ENCODE results near the gene FRS2.

The FRS2 gene

DNA sequence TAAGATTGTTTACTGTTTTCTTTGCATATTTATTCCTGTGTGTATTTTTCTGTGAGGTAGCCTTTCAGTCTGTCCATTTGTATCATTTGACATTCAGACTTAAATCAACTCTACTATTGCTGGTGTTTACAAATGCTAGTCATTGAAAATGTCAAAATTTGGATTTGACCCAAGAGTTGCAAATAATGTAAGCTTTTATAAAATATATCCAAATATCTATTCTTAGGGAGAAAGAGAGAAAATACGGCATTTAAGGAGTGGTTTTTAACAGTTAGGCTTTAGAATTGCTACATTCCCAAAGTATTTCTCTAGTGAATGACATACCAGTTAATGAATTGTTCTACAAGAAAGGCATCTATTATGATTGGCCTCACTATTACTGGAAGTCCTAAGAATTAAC lies 37.9 kb downstream of the FRS2 start:
- no peak for DNase-seq

DNA sequence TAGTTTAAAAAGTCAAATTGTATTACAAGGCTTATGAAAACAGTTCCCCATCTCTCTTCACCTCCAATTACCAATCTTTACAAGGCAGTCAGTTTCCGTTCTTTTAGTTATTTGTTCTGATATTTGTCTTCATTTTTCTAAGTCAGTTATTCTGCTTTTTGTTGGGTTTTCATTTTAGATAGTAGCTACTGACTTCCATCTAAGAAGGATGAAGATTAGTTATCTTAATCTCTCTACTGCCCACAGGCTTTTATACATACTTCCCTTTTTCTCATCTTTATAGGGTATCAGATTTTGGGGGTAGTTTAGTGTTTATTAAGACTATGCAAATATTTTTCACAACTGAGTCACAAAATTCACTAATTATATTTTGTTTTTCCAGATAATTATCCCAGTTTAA lies 38.4 kb downstream of the FRS2 start:
- DNase-seq, result no peak

DNA sequence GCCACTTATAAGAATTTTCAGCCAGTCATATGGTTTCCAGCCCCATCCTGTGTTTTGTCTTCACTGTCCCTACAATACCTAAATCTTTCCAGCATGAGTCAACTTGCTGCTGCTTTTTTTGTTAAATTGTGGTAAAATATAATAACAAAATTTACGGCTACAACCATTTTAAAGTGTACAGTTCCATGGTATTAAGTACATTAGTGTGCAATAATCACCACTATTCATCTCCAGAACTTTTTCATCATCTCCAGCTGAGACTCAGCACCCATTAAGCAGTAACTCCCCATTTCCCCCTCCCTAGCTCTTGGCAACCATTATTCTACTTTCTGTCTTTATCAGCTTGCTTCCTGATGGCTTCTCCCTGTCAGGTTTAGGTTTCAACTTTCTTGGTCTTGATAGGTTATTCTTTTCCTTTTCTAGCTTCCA lies 39.1 kb downstream of the FRS2 start:
- DNase-seq, result no peak

DNA sequence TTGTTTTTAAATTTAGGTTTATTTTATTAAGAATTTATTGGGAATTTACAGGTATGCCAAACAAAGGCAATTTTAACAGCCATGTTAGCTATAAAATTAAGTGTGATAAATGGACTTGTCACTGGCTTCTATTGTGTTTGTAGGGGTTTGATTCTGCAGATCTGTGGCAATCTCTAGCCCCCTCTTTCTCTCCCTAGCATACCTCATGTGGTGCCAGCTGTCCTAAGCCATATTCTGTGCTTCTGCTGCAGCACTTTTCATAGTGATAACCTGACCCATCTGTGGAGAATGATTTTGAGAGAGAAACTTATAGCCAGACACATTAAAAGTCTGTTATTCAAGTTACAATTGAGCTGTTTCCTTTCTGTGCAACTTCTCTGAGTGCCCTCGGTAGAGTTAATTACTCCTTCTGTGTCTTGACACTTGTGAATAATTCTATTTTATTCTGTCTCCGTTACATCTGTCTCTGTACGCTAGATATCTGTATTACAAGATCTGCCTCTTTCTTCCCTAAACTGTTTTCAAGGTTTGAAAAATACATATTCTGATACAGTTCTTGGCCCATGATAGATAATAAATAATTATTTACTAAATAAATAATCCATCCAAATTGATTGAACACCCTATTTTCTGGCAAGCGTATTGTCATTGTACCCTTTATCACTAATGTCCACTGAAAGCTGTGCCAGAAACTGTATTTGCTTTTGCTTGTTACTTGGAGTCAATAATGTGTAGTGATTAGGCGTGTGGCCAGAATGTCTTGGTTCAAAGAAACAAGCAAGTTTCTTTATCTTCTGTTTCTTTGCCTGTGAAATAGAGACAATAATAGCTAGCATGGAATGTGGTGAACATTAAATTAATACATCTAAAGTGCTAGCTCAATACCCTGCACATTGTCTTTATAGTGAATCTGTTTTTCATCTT lies 40.0 kb downstream of the FRS2 start:
- DNase-seq, result no peak

DNA sequence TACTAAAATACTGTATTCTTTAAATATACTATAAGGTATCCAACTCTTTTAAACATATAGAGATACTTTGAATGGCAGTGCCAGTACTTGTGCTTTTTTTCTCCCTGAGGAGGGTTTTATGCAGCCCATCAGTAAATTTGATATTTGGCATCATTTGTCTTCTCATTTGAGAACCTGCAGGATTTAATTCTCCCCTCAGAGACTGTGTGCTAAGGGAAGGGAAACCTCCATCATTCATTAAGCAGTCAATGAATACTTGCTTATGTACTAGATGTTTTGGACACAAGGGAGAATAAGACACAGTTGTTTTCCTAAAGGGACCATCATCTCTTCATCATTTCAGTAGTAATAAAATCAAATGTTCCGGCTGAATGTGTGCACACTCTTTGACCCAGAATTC lies 40.8 kb downstream of the FRS2 start:
- DNase-seq, result no peak

DNA sequence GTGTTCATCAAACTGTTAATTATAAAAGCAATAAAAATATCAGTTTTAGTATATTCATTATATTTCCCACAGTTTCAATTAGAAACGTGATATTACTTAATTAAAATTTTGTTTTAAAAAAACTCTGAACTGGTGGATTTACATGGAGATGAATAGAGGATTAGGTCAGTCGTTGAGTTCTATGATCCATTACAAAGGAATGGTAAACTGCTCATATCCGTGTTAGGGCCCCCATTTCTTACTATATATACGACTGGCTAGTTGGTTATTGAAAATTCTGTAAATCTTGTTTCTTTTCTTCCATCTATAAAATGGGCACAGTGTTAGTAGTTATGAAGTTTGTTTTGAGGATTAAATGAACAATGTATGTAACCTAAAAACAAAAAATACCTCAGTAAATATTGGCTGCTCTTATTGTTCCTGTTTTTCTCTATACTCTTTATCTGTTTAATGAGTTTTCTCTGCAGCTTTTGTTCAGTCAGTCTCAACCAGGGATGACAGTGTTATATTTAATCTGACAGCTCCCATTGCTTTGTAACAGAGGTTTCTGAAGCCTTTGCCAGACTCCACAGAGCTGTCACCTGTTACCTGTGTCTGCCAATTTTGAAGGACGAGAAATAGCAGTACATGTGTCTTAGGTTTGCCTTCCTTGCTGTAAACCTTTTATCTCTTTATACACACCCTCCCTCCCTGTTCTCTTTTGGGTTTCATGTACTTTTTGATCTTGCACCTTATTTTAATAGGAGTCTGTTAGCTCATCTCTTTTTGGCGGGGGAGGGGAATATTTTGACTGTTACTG lies 41.5 kb downstream of the FRS2 start:
- DNase-seq, result no peak

DNA sequence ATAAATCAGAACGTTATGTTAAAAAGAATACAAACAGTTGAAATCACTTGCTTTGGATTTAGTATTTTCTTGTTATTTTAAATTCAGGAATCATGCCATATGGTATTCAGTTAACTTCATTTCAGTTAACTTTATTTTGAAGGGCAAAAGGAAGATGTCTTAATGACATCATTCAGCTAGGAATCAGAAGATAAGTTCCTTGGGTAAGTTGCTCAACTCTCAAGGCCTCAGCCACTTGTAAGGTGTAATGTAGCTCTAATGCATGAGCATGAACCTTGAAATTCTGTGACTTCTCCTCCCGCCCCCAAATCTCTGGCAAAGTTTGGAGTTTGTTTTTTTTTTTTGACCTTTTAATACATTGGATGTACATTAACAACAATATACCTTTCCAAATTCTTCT lies 42.6 kb downstream of the FRS2 start:
- DNase-seq, result no peak

DNA sequence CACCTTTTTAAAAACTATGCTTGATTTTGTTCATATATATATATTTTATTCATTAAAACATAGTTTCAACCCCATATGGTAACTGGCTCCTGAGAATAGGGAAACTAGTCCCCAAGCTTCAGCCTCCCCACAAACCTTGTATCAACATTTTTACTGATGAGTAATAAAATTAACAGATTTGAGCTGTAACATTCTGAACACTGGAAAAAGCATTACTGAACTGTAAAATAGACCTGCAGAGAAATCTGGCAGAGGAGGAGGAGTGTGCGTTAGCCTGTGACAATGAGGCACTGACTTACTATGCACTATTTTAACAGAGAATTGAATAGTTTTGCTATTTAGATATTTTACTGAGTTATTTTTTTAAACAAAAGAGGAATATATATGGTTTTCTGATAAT lies 43.1 kb downstream of the FRS2 start:
- no peak for DNase-seq

DNA sequence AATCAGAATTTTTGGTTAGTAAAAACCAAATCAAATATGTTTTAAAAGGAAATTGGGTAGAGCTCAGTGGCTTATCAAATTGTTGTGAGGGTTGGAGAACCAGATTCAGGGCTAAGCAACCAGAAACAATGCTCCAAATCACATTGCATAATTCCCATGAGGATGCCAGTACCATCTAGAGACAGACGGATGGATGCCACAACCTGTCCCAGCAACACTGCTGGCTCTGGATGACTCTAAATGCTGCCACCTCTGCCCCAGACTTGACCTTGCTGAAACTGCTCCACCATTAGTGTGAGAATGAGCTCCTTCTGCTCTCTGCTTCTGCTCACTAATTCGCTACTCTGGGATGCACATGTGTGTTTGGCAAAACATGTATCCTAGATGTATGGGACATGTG lies 43.9 kb downstream of the FRS2 start:
- DNase-seq, result no peak

DNA sequence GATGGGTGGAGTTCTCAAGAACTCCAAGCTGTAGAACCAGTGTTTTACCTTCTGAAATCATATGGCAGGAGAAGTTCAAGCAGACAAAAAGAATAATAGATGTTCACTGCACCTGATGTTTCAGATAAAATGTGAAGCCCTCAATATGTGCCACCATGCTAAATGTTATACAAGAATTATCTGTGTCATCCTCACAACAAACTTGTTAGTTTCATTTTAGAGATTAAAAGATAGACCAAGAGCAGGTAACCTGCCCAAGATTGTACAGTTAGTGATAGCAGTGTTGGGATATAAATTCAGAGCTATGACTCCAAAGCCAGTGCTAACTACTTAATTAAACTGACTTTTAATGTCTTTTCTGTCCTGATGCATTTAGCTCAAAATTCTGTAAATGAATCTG lies 44.7 kb downstream of the FRS2 start:
- no peak for DNase-seq

DNA sequence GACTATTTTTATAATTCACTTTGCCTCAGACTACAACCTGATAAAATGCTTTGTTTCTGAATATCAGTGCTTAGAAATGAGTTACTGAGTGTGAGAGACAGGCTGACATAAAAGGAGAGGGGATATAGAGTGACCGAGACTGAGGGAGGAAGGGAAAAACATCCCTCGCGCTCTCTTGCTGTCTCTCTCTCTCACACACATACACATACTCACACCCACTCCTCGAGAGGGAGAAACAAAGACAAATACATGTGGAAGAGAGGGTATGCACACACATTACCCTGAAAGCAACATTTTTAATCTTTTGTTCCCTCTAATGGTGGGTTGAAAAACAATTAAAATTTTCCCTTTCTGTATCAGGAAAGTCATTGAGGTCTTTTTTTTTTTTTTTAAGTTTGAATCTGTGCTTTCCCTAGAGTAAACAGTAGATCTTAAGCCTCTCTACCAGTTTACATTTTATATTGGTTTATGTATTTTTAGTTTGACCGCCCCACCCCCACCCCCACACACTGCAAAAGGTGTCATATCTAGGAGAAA lies 45.3 kb downstream of the FRS2 start:
- DNase-seq, result no peak

DNA sequence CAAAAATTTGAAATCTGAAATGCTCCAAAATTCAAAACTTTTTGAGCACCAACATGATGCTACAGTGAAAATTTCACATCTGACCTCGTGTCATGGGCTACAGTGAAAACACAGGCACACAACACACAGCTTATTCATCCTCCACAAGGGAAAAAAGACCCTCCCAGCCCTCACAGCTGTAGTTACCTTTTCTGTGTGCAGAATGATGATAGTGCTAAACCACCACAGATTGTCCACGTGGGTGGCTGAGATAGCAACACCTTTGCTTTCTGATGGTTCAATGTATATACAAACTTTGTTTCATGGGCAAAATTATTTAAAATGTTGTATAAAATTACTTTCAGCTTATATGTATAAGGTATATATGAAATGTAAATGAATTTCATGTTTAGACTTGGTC lies 46.8 kb downstream of the FRS2 start:
- DNase-seq, result no peak

DNA sequence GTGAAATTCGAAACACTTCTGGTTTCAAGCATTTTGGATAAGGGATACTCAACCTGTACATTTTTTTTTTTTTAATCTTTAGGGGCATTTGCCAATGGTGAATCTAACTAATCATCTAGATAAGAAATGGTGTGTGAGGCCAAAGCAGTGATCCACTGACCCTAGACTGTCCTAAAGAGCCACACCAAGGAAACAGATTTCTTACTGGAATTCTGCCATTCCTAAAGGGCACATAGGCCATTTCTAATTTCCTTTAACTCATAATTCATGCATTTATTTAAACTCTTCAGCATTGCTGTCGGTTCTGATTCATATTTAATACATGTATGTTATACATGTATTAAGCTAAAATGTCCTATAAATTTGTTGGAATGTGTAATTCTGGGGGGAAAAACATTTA lies 47.2 kb downstream of the FRS2 start:
- DNase-seq, result no peak

DNA sequence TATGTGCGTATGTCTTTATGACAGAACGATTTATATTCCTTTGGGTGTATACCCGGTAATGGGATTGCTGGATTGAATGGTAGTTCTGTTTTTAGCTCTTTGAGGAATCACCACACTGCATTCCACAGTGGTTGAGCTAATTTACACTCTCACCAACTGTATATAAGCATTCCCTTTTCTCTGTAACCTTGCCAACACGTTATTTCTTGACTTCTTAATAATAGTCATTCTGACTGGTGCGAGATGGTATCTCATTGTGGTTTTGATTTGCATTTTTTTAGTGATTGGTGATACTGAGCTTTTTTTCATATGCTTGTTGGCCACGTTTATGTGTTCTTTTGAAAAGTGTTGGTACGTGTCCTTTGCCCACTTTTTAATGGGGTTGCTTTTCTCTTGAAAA lies 49.7 kb downstream of the FRS2 start:
- no peak for DNase-seq

DNA sequence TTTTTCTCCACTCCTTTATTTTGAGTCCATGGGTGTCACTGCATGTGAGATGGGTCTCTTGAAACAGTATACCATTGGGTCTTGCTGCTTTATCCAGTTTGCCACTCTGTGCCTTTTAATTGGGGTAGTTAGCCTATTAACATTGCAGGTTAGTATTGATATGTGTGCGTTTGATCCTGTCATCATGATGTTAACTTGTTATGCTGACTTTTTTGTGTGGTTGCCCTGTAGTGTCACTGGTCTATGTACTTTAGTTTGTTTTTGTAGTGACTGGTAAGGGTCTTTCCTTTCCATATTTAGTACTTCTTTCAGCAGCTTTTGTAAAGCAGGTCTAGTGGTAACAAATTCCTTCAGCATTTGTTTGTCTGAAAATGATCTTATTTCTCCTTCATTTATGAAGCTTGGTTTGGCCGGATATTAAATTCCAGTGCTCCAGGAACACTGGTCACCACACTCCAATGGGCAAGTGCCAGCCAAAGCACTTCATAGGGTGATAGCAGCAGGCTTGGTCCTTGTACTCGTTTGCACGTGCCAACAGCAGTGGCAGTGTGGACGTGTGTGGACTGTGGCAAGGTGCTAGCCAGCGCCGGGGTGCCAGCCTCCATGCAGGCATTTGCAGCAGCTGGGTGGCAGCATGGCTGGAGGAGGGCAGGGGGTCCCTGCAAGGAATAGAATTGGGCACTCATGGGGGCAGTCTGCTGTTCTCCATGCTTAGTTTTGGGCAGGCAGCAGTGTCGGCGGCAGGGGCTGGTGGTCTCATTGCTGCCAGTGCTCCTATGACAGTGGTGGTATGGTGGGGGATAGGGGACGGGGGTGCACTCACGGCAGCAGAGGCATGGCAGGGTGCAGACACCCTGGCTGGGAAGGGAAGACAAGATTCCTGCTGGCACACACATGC lies 53.5 kb downstream of the FRS2 start:
- DNase-seq, result no peak

DNA sequence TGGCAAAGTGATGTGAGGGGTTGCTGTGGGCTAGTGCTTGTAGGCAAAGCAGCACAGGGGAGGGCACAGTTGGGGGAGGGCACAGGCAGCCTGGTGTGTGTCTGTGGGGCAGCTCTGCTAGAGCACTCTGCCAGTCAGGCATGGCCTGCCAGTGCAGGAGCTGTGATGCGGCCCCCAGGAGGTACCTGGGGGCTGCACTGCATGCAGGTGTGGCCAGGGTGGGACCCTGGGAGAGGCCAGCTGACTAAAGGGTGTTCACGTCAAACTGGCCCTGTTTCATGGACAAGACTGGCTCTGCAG lies 54.1 kb downstream of the FRS2 start:
- DNase-seq, result no peak

DNA sequence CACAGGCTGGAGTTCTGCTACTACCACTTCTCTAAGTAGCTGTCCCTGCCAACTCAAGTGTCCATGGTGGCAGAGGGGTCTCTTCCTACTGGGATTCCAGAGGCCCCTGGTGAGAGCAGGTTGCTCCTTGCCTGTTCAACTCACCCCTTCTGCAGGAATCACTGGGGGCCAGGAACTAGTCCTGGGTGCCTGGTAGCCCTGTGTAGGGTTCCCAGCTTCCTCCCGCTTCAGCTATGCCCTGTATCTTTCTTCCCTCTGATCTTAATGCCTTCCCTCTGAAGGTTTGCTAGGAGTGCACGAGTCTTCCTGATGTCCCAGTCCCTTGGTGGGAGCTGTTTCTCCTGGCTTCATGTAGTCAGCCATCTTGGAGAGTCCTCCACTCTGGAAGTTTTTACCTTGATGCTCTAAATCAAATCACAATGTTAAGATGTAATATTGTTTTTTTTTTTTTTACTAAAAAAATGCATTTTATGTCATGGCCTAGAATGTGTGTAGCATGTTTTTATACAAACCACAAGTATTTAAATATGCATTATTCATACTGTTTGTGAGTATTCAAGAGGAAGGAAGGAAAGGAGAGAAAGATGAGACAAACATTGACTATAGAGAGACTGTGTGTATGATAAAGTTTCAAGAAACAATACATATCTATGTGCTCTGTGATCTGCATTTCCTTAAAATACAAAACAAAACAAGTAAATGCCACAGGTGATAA lies 54.7 kb downstream of the FRS2 start:
- no peak for DNase-seq

DNA sequence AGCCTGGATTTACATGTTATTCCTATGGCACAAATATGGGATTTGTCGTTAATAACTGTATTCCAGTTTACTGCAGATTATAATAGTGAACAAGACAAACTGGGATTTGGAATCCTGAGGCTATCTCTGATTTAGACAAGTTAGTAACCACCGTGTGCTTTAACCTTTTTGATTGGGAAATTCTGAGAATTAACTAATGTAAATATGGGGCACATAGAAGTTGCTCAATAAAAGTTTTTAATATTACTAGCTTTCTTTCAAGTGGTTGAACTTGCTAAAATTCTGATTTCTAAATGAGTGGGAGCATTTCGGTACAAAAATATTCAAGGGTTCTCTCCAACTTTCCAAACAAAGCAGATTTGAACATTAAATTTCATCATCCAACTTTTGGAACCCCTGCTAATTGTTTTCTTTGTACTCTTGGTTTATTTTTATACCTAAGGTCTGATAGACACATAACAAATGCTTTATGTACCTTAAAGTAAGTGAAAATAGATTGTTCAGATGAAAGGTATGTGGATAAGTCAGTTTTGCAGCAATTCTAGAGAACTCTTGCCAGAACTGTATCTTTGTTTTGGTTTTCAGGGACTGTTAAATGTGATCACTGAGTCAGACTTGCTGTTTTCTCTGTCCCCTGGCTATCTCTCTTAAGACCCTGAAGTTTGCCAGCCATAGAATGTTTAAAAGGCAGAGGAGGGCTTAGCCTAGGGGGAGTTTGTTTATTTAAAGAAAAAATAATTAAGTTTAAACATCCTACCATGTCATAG lies 57.5 kb downstream of the FRS2 start:
- no peak for DNase-seq

DNA sequence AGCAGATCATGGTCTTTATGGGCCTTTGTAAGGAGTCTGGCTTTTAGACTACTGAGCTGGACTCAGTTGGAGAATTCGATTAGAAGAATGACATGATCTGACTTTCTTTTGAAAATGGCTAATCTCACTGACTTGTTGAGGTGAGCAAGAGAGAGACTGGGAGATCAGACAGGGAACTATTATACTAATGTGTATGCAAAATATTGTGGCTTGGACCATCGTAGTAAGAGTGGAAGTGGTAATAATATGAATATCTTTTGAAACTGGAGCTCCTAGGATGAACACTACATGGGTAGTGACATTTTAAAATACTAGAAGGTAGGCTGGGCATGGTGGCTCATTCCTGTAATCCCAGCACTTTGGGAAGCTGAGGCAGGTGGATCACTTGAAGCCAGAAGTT lies 58.8 kb downstream of the FRS2 start:
- no peak for DNase-seq

DNA sequence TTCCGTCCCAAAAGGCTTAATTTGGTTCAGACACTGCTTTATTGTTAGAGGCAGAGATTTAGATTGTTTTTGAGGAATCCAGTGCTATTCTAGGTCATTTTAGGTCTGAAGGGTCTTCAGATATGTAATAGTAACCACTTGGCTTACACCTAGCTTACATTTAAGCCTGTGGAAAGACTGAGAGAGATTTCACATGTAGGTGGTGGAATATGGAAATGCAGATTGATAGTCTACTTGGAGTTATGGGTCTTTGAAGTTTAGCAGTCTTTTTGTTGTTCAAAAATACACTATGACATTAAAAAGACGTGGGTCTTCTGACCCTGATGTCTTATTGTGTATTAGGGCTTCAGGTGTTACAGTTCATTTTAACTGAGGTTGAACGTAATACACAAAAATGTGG lies 63.7 kb downstream of the FRS2 start:
- DNase-seq, result no peak

DNA sequence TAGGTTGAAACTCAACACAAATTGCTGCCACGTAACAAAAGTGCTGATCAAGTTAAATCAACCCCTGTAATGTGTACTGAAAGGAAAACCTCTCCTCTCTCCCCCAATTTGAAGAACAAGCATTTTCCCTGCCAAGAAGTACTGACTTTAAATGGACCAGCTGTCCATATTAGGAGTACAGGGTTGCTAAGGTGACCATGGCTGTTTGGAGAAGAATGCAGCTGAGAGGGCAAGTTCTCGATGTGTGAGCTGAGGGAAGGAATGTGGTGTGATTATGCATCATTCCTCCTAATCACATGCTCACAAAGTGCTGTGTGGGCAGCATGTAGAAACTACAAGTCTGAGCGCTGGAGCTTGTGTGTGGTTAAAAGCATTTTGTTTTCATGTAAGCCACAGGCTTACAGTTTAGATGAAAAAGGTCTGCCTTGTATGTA lies 64.2 kb downstream of the FRS2 start:
- DNase-seq, result no peak

DNA sequence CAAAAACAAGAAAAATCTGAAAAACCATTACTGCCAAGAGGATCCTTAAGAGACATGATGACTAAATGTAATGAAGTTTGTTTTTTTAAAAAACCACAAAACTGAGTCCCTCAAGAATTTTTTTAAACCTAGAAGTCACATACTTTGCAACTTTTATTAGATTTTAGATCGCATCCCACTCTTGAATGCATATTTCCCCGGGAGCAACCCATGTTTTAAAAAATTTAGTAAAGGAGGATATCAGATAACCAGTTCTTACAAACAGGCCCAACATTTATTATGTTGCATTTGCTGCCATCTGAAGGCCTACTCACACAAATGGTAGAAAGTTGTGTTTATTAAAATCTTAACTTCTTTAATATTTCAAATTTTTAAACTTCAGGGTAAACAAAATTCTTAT lies 70.8 kb downstream of the FRS2 start:
- no peak for DNase-seq

Measured in NCI-H510A treated with DMSO at 0.1 percent for 48 hours (cell line).